ENCODE measurements around the gene CAPN3. TPM values are rescaled to one million over a fixed set of nuclear protein-coding genes. Genes with fewer than 3 reads are reported as not detected.

Gene CAPN3
- total RNA-seq, 1 donor from 2014 or later, result 45.4 TPM

DNA sequence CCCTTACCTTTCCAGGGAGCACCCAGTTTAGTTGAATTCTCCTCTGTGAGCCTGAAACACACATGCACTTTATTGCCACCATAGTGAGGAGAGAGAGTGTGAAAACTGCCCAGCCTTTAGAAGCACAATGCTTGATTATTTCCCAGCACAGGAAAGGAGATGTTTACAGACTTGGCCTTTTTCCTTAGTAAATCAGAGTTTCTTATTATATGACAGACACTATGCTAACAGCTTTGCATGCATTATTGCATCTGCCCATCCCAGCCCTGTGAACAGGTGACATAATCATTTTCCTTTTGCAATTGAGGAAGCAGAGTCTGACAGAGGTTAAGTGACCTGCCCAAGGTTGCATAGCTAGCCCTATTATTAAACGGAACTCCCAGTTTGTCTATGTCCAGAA lies 36.5 kb downstream of the CAPN3 start:
- Histone ChIP-seq H3K9me3 (no peaks in the 10 kb centered on the region), H3K27ac (no peak overlapping the region), H3K4me3 (no peak overlapping the region), H3K36me3 (peaks cover 24% of the 10 kb centered on the region), H3K4me1 (no peaks in the 10 kb centered on the region), H3K27me3 (no peaks in the 10 kb centered on the region)
- TF ChIP-seq, protein P1, sequence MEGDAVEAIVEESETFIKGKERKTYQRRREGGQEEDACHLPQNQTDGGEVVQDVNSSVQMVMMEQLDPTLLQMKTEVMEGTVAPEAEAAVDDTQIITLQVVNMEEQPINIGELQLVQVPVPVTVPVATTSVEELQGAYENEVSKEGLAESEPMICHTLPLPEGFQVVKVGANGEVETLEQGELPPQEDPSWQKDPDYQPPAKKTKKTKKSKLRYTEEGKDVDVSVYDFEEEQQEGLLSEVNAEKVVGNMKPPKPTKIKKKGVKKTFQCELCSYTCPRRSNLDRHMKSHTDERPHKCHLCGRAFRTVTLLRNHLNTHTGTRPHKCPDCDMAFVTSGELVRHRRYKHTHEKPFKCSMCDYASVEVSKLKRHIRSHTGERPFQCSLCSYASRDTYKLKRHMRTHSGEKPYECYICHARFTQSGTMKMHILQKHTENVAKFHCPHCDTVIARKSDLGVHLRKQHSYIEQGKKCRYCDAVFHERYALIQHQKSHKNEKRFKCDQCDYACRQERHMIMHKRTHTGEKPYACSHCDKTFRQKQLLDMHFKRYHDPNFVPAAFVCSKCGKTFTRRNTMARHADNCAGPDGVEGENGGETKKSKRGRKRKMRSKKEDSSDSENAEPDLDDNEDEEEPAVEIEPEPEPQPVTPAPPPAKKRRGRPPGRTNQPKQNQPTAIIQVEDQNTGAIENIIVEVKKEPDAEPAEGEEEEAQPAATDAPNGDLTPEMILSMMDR (IDR thresholded peaks at IDR 0.05), result no peak
- intact Hi-C loops (cut with DNase I), result no loop called here
- no peak for ATAC-seq
- DNase-seq, result no peak

DNA sequence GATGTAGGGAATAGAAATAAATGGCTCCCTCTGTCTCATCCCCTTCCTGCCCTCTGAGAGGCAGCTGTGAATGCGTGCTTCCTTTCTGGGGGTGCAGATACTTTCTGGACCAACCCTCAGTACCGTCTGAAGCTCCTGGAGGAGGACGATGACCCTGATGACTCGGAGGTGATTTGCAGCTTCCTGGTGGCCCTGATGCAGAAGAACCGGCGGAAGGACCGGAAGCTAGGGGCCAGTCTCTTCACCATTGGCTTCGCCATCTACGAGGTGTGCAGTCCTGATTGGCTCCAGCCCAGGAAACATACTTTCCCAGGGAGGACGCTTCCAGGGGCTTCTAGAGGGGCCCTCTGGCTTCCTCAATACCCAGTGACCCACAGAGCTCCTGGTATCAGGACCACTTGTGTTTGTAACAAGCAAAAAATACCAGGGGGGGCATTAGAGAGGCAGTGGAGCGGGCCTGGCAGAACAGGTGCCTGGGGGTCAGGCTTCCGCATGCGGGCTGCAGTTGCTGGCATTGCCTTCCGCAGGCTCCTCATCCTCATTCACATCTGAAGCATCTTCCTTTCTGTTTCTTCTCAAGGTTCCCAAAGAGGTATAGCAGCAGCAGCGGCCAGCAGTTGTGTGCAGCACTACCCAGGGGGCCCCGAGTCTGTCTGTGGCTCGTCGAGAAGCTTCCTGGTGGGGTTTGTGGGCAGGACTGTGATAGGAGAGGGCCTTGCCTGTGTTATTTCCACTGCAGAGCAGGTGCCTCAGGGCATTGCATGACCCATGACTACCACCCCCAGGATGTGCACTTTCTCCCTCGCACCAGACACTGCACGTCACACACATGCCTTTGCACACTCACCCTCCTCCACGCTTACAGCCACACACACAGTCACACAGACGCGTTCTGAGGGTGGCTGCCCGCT lies 42.5 kb downstream of the CAPN3 start:
- no peaks in the 10 kb centered on the region for H3K4me1 ChIP-seq
- H3K36me3 ChIP-seq, result peaks cover 41% of the 10 kb centered on the region
- intact Hi-C loops (cut with DNase I), result no loop called here
- H3K9me3 ChIP-seq, result no peaks in the 10 kb centered on the region
- no peak overlapping the region for H3K4me3 ChIP-seq
- DNase-seq (no peak), ATAC-seq (no peak)
- H3K27ac ChIP-seq, result no peak overlapping the region
- TF ChIP-seq, protein P1 (IDR thresholded peaks at IDR 0.05), result no peak
- no peaks in the 10 kb centered on the region for H3K27me3 ChIP-seq

DNA sequence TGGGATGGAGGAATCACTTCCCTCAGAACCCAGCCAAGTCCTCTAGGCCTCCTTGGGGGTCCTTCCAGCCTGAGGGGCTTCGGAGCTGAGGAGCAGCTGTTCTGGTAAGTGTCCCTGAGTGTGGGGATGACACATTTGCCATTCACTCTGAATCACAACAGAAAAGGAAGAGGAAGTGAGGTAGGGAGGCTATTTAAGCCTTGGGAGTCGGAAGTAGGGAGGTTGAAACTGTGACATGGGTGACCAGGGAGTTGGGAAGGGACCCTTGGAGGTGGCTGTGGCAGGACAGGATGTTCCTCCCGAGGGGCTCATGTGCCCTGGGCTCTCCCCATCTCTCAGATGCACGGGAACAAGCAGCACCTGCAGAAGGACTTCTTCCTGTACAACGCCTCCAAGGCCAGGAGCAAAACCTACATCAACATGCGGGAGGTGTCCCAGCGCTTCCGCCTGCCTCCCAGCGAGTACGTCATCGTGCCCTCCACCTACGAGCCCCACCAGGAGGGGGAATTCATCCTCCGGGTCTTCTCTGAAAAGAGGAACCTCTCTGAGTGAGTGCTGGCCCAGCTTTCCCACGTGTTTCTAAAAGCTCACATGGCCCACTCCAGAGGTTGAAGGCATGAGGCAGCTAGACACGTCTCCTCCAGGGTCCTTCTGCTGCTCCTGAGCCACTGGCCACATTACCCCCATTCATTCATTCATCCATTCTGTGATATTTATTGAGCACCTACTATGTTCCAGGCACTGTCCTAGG lies 43.3 kb downstream of the CAPN3 start:
- intact Hi-C loops (cut with DNase I), result no loop called here
- Histone ChIP-seq H3K4me3 (no peak overlapping the region), H3K9me3 (no peaks in the 10 kb centered on the region), H3K27me3 (no peaks in the 10 kb centered on the region), H3K27ac (no peak overlapping the region), H3K36me3 (peaks cover 38% of the 10 kb centered on the region), H3K4me1 (no peaks in the 10 kb centered on the region)
- peak; percentile 28 for ATAC-seq
- TF ChIP-seq, protein P1 (IDR thresholded peaks at IDR 0.05), result no peak
- DNase-seq, result no peak

DNA sequence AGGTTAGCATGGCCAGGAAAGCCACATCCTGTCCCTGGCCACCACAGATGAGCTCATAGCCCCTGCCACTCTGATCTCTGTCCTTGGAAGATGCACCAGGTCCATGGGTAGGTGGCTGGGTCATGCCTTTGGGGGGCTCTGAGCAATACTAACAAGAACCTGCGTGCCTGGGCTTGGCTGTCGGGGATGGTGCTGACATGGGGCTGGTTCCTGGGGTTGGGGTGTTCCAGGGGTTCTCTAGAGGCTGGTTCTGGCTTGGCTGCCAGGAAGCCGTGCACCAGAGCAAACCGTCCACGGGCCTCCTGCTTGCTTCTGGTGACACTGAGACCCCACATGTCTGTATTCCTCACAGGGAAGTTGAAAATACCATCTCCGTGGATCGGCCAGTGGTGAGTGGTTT lies 44.1 kb downstream of the CAPN3 start:
- no peak overlapping the region for H3K27ac ChIP-seq
- no peaks in the 10 kb centered on the region for H3K9me3 ChIP-seq
- TF ChIP-seq, protein P1 (IDR thresholded peaks at IDR 0.05), result no peak
- ATAC-seq (no peak), DNase-seq (no peak)
- H3K36me3 ChIP-seq, result peaks cover 38% of the 10 kb centered on the region
- intact Hi-C loops (cut with DNase I), result no loop called here
- no peaks in the 10 kb centered on the region for H3K27me3 ChIP-seq
- H3K4me3 ChIP-seq, result no peak overlapping the region
- H3K4me1 ChIP-seq, result no peaks in the 10 kb centered on the region

DNA sequence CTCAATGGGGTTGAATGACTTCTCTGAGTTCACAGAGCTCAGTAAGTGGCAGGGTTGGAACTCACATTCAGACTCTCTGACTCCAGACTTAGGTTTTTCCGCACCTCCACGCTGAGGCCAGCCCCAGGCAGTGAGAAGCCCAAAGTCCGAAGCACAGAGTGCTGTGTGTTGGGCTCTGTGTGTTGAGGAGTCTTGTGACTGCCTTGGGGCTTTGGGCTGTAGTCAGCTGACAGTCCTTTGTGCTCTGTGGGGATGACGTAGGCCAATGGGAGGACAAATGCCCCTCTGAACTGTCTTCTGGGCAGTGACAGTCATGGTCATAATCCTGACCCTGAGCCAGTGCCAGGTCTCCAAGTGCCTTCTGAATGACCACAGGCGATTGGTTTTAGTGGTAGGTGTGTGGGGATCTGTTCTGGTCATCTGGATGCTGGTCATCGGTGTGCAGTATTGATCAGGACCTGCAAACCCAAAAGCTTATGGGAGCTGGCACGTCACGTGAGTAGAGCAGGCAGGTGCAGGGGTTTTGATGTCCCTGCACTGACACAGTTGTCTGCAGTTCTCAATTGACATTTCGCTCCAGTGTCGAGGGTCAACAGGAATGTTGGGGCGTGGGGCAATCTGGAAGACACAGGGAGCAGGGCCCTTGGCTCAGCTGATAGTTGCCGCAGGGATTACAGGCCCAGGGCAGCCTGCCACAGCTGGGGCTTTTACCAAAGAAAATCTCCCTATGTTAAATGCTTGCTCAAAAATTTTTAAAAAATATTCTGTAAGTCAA lies 45.3 kb downstream of the CAPN3 start:
- Histone ChIP-seq H3K27me3 (no peaks in the 10 kb centered on the region), H3K9me3 (no peaks in the 10 kb centered on the region), H3K36me3 (peaks cover 32% of the 10 kb centered on the region), H3K27ac (no peak overlapping the region), H3K4me1 (no peaks in the 10 kb centered on the region), H3K4me3 (no peak overlapping the region)
- DNase-seq (no peak), ATAC-seq (no peak)
- intact Hi-C loops (cut with DNase I), result no loop called here
- TF ChIP-seq, protein P1 (IDR thresholded peaks at IDR 0.05), result no peak

Measured in upper lobe of right lung (tissue), 1 donor.